Breast epithelium (tissue), 3 donors: ENCODE data around the gene RSU1.

ENCODE experiments used
- CTCF ChIP-seq, 3 donors: fragments of 450-650 bp; IDR thresholded peaks; one replicate each; pipeline ENCODE4 v1.5.1; 2016 to 2017; ENCODE audit warnings: antibody characterized with exemption in 3 of 3, mild to moderate bottlenecking in 3 of 3, moderate library complexity in 3 of 3
- POLR2A ChIP-seq: fragments of 450-650 bp; IDR thresholded peaks from one replicate; pipeline ENCODE4 v1.6.1; 2016; ENCODE audit warnings: antibody characterized with exemption, mild to moderate bottlenecking, moderate library complexity

DNA sequence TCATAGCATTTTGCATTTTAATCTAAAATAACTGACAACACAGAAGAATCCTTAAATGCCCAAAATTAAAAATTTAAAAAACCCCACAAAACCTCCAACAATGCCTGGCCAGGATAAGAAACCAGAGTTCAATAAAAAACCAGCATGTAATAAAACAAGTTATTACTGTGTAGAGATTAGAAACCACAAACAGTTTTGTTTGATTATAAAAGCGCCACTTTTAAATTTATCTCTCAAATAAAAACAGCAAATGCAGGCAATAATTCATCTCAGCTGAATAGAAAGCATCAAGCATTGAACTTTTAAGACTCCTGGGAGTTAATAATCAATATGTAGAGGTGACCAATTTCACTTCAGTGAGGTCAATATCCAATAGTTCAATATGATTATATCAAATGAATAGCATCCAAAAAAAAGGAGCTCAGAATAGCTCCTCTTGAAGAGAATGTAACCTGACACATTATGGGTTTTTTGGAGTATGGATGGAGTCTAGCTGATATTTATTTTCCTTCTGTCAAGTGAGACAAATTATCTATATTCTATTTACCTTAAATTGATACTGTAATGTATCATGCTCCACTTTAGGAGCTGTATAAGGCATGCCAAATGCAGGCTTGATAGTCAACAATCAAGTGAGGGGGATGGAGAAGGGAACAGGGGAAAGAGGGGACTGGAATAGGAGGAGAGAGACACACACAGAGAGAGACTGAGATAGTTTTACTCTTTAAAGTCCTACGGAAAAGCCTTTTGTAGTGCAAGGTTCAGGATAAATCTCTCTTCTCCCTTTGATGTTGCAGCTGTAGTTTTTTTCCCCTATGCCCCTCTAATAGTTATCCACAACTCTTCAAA is 130.9 kb downstream of the RSU1 start:
- TF ChIP-seq CTCF (IDR thresholded peaks at IDR 0.05) (no peak), POLR2A (no peak)
